ENCODE results near the gene NXNL1.
"Not testable (repeated sequence)": the region's sequence is repeated elsewhere in the genome, so short reads cannot be mapped to it uniquely, and the experiment has no call there.

NXNL1 gene

DNA sequence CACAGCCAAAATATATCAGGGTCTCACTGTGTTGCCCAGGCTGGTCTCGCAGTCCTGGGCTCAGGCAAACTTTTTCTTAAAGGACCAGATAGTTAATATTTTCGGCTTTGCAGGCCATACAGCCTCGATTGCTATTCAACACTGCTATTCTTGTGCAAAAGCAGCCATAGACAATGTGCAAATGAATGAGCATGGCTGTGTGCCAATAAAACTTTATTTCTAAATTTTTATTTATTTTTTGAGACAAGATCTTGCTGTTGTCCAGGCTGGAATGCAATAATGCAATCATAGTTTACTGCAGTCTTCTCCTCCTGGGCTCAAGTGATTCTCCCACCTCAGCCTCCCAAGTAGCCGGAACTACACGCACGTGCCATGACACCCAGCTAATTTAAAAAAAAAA is 42.5 kb upstream of the NXNL1 start:
- in situ Hi-C loops (cut with MboI; ENCODE audit: low sequenced_read_pairs, unreplicated experiment) = no loop called here
- no peak for TF ChIP-seq CTCF (IDR thresholded peaks at IDR 0.05; ENCODE audit: borderline replicate concordance, control extremely low read depth, extremely low read depth, insufficient read depth, missing control alignments)
- no peak for DNase-seq (ENCODE audit: low spot score)

DNA sequence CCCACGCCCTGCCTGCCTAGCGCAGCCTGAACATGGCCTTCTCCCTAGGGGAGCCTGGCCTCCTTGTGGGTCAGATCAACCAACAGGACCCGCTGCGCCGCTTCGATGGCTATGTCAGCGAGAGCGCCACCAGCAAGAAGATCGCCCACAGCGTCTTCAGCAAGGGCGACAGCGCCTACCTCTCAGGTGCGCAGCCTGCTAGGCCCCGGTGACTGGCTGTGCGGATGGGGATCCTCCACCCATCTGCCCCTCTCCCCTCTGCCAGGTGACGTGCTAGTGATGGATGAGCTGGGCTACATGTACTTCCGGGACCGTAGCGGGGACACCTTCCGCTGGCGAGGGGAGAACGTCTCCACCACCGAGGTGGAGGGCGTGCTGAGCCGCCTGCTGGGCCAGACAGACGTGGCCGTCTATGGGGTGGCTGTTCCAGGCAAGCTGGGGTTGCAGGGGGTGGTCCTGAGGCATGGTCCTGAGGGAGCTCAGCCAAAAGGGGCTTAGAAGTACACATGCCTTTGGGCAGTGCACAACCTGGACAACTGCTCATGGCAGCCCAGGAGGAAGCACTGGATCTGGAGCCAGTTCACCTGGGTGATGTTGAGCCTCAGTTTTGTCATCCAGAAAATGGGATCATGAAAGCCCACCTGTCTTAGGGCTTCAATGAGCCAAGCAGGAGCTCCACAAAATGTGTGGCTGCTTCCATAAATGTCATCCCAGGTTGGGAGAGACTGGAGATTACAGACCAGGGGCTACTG is 39.9 kb upstream of the NXNL1 start:
- in situ Hi-C loops (cut with MboI; ENCODE audit: low sequenced_read_pairs, unreplicated experiment) = no loop called here
- TF ChIP-seq CTCF (IDR thresholded peaks at IDR 0.05; ENCODE audit: borderline replicate concordance, control extremely low read depth, extremely low read depth, insufficient read depth, missing control alignments) = no peak
- DNase-seq (ENCODE audit: low spot score) = no peak

GRCh38 chr19:17499648-17500446 is 39.1 kb upstream of the NXNL1 start:
- in situ Hi-C loops (cut with MboI; ENCODE audit: low sequenced_read_pairs, unreplicated experiment) = no loop called here
- DNase-seq (ENCODE audit: low spot score) = no peak
- TF ChIP-seq CTCF (IDR thresholded peaks at IDR 0.05; ENCODE audit: borderline replicate concordance, control extremely low read depth, extremely low read depth, insufficient read depth, missing control alignments) = no peak

DNA sequence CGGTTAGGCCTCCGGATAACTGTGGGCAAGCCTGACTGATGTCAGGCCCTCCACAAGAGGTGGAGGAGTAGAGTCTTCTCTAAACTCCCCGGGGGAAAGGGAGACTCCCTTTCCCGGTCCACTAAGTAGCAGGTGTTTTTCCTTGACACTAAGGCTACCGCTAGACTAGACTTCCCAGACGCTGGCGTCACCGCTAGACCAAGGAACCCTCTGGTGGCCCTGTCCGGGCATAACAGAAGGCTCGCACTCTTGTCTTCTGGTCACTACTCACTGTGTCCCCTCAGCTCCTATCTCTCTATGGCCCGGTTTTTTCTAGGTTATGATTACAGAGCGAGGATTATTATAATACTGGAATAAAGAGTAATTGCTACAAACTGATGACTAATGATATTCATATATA is 38.3 kb upstream of the NXNL1 start:
- DNase-seq (ENCODE audit: low spot score); in situ Hi-C loops (cut with MboI; ENCODE audit: low sequenced_read_pairs, unreplicated experiment): not testable (repeated sequence)

GRCh38 chr19:17497149-17497798 is 36.5 kb upstream of the NXNL1 start:
- no peak for TF ChIP-seq CTCF (IDR thresholded peaks at IDR 0.05; ENCODE audit: borderline replicate concordance, control extremely low read depth, extremely low read depth, insufficient read depth, missing control alignments)
- DNase-seq (ENCODE audit: low spot score) = peak; percentile 14
- in situ Hi-C loops (cut with MboI; ENCODE audit: low sequenced_read_pairs, unreplicated experiment) = no loop called here

GRCh38 chr19:17496337-17496997 is 35.7 kb upstream of the NXNL1 start:
- in situ Hi-C loops (cut with MboI; ENCODE audit: low sequenced_read_pairs, unreplicated experiment) = no loop called here
- peak; percentile 98 for TF ChIP-seq CTCF (IDR thresholded peaks at IDR 0.05; ENCODE audit: borderline replicate concordance, control extremely low read depth, extremely low read depth, insufficient read depth, missing control alignments)
- peak; percentile 92 for DNase-seq (ENCODE audit: low spot score)

Data from GM13976 (cell line).